MM.1S (cell line): ENCODE results near the gene ETV5.
"Not testable (repeated sequence)": the region's sequence is repeated elsewhere in the genome, so short reads cannot be mapped to it uniquely, and the experiment has no call there.

Source experiments
- DNase-seq: peaks from one replicate; pipeline ENCODE4 v3.0.0-alpha.2; 2015
- H2AFZ ChIP-seq: fragments of 300-600 bp; sonication (generic); 2 replicates; pipeline ENCODE4 v1.6.0; 2016; ENCODE audit warnings: antibody characterized with exemption, low read length
- H3F3A ChIP-seq: fragments of 300-600 bp; sonication (generic); 2 replicates; pipeline ENCODE4 v1.6.1; 2016; ENCODE audit warnings: mild to moderate bottlenecking, antibody characterized with exemption, low read length, moderate library complexity, mixed read lengths; ENCODE audit not compliant: insufficient read depth
- H3K27ac ChIP-seq: fragments of 300-600 bp; sonication (generic); 2 replicates; pipeline ENCODE4 v1.5.1; 2016; ENCODE audit warnings: mild to moderate bottlenecking, low read length
- H3K27me3 ChIP-seq: fragments of 300-600 bp; sonication (generic); replicated peaks from 2 replicates; pipeline ENCODE4 v1.6.0; 2016; ENCODE audit warnings: low read length; ENCODE audit not compliant: insufficient read depth
- H3K36me3 ChIP-seq: fragments of 300-600 bp; sonication (generic); replicated peaks from 2 replicates; pipeline ENCODE4 v1.6.1; 2016; ENCODE audit warnings: mild to moderate bottlenecking, low read length, mixed read lengths; ENCODE audit not compliant: insufficient read depth
- H3K4me1 ChIP-seq: fragments of 300-600 bp; sonication (generic); 2 replicates; pipeline ENCODE4 v1.6.1; 2016; ENCODE audit warnings: low read length, mixed read lengths
- H3K4me2 ChIP-seq: fragments of 300-600 bp; sonication (generic); 2 replicates; pipeline ENCODE4 v1.6.0; 2016; ENCODE audit warnings: low read depth, low read length
- H3K4me3 ChIP-seq: fragments of 300-600 bp; sonication (generic); 2 replicates; pipeline ENCODE4 v1.5.1; 2016; ENCODE audit warnings: low read length, mixed read lengths
- H3K79me2 ChIP-seq: fragments of 300-600 bp; sonication (generic); 2 replicates; pipeline ENCODE4 v1.6.1; 2016; ENCODE audit warnings: mixed run types, low read length, mixed read lengths
- H3K9ac ChIP-seq: fragments of 300-600 bp; sonication (generic); 2 replicates; pipeline ENCODE4 v1.6.1; 2016; ENCODE audit warnings: low read length, mixed read lengths
- H3K9me2 ChIP-seq: fragments of 300-600 bp; sonication (generic); replicated peaks from 2 replicates; pipeline ENCODE4 v1.6.1; 2016; ENCODE audit warnings: mild to moderate bottlenecking, low read length, mixed read lengths; ENCODE audit not compliant: insufficient read depth
- H3K9me3 ChIP-seq: fragments of 300-600 bp; sonication (generic); replicated peaks from 2 replicates; pipeline ENCODE4 v1.6.1; 2016; ENCODE audit warnings: mild to moderate bottlenecking, low read length, mixed read lengths; ENCODE audit not compliant: insufficient read depth
- H4K20me1 ChIP-seq: fragments of 300-600 bp; sonication (generic); 2 replicates; pipeline ENCODE4 v1.6.1; 2016; ENCODE audit warnings: mild to moderate bottlenecking, low read length, moderate library complexity, mixed read lengths; ENCODE audit not compliant: insufficient read depth
- EZH2 ChIP-seq: fragments of 300-600 bp; sonication (generic); optimal IDR thresholded peaks from 2 replicates; pipeline ENCODE3; 2017; ENCODE audit warnings: low read depth, mild to moderate bottlenecking, antibody characterized with exemption, low read length, mixed read lengths
- EZH2phosphoT487 ChIP-seq: fragments of 300-600 bp; sonication (generic); IDR thresholded peaks from 2 replicates; pipeline ENCODE4 v1.6.1; 2018; ENCODE audit warnings: antibody characterized with exemption, low read length
- TF ChIP-seq, protein P1 (sequence below): fragments of 300-600 bp; sonication (generic); IDR thresholded peaks from 2 replicates; pipeline ENCODE4 v1.5.1; 2016; ENCODE audit warnings: antibody characterized with exemption, low read length, mixed read lengths

Gene ETV5

DNA sequence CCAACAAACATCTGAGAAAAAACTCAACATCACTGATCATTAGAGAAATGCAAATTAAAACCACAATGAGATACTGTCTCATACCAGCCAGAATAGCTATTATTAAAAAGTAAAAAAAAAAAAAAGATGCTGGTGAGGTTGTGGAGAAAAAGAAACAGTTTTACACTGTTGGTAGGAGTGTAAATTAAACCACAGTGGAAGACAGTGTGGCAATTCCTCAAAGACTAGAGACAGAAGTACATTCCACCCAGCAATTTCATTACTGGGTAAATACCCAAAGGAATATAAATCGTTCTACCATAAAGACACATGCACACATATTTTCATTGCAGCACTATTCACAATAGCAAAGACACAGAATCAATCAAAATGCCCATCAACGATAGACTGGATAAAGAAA, 89.6 kb downstream of the ETV5 start:
- not testable (repeated sequence) for H3K4me2 ChIP-seq, H3K36me3 ChIP-seq, H3F3A ChIP-seq, H3K9me3 ChIP-seq, H3K4me3 ChIP-seq, H3K27ac ChIP-seq, H3K9me2 ChIP-seq, DNase-seq, H3K9ac ChIP-seq, H3K79me2 ChIP-seq, H3K27me3 ChIP-seq, H4K20me1 ChIP-seq, H2AFZ ChIP-seq, H3K4me1 ChIP-seq

DNA sequence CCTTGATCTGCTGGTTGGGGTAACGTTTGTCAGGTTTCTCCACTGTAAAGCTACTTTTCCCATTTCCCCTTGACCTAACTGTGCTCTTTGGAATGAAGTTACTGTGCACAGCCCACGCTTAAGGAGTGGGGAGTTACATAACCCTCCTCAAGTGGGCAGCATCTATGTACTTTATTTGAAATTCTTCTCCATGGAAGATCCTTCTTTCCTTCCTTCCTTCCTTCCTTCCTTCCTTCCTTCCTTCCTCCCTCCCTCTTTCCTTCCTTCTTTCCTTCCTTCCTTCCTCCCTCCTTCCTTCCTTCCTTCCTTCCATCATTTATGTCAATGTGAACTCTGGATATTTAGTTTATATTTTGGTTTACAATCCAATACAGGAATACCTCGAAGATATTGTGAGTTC, 94.0 kb downstream of the ETV5 start:
- DNase-seq, result no peak

DNA sequence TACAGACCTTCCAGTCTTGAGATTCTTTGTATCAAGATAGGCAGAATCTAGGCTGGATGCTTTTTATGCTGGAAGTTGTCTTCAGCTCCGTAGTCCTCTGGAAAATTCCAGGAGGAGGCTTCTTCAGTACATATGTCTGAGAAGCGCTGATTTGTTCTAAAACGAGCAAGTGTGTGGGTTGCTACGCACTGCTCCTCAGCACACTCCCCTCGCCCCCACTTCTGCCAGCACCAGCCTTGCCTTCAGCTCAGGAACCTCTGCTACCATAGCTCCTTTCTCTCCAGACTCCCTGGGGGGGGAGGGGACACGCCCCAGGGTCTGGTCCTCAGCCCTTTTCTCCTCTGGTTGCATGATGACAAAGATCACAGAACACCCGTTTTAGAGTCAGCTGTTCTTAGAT, 95.6 kb downstream of the ETV5 start:
- Histone ChIP-seq H3K9ac (no peak overlapping the region), H3K36me3 (no peaks in the 10 kb centered on the region), H3K4me2 (no peak overlapping the region), H3K4me1 (no peaks in the 10 kb centered on the region), H3K9me3 (no peaks in the 10 kb centered on the region), H2AFZ (no peak overlapping the region), H3K4me3 (no peak overlapping the region), H3K27me3 (no peaks in the 10 kb centered on the region), H3K27ac (no peak overlapping the region), H4K20me1 (no peaks in the 10 kb centered on the region), H3F3A (no peaks in the 10 kb centered on the region), H3K79me2 (no peaks in the 10 kb centered on the region), H3K9me2 (no peaks in the 10 kb centered on the region)
- TF ChIP-seq EZH2 (no peak), EZH2phosphoT487 (no peak)
- TF ChIP-seq, protein P1, sequence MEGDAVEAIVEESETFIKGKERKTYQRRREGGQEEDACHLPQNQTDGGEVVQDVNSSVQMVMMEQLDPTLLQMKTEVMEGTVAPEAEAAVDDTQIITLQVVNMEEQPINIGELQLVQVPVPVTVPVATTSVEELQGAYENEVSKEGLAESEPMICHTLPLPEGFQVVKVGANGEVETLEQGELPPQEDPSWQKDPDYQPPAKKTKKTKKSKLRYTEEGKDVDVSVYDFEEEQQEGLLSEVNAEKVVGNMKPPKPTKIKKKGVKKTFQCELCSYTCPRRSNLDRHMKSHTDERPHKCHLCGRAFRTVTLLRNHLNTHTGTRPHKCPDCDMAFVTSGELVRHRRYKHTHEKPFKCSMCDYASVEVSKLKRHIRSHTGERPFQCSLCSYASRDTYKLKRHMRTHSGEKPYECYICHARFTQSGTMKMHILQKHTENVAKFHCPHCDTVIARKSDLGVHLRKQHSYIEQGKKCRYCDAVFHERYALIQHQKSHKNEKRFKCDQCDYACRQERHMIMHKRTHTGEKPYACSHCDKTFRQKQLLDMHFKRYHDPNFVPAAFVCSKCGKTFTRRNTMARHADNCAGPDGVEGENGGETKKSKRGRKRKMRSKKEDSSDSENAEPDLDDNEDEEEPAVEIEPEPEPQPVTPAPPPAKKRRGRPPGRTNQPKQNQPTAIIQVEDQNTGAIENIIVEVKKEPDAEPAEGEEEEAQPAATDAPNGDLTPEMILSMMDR, result no peak
- no peak for DNase-seq

More for the DNA sequence above, 94.0 kb downstream of the ETV5 start:
- Histone ChIP-seq H3K4me3 (no peak overlapping the region), H3K27me3 (no peaks in the 10 kb centered on the region), H3F3A (no peaks in the 10 kb centered on the region), H3K27ac (no peak overlapping the region), H3K9me2 (no peaks in the 10 kb centered on the region), H3K9ac (no peak overlapping the region), H3K4me2 (no peak overlapping the region), H3K9me3 (no peaks in the 10 kb centered on the region), H3K36me3 (no peaks in the 10 kb centered on the region), H4K20me1 (no peaks in the 10 kb centered on the region), H3K79me2 (no peaks in the 10 kb centered on the region), H3K4me1 (no peaks in the 10 kb centered on the region), H2AFZ (no peak overlapping the region)
- no peak for TF ChIP-seq EZH2phosphoT487
- no peak for TF ChIP-seq EZH2
- TF ChIP-seq, protein P1, result no peak

DNA sequence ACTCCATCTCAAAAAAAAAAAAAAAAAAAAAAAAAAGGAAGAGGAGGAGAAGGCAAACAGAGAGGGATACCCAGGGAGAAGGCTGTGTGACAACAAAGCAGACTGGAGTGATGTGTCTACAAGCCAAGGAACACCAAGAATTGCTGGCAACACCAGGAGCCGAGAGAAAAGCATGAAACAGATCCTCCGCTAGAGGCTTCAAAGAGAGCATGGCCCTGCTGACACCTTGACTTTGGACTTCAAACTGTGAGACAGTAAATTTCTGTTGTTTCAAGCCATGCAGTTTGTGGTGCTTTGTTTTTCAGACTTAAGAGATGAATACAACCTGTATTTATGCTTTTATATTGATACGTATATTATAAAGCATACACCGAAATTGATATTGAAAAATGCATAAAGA, 96.8 kb downstream of the ETV5 start:
- Histone ChIP-seq H2AFZ (no peak overlapping the region), H3K4me2 (no peak overlapping the region), H3K27ac (no peak overlapping the region), H3F3A (no peaks in the 10 kb centered on the region), H3K27me3 (no peaks in the 10 kb centered on the region), H3K4me3 (no peak overlapping the region), H3K9me2 (no peaks in the 10 kb centered on the region), H3K4me1 (no peaks in the 10 kb centered on the region), H3K79me2 (no peaks in the 10 kb centered on the region), H3K36me3 (no peaks in the 10 kb centered on the region), H3K9ac (no peak overlapping the region), H3K9me3 (no peaks in the 10 kb centered on the region), H4K20me1 (no peaks in the 10 kb centered on the region)
- no peak for DNase-seq
- TF ChIP-seq EZH2phosphoT487 (no peak), EZH2 (no peak)
- TF ChIP-seq, protein P1, result no peak
